GM19324 (cell line): Measurements from ENCODE around the gene CEP192.

Experiments used
- ATAC-seq: cut with Tn5 transposase; IDR thresholded peaks from one replicate; pipeline ENCODE4 v1.9.1; 2021; ENCODE audit warnings: mild to moderate bottlenecking, moderate library complexity; ENCODE audit not compliant: unreplicated experiment, low FRiP score

The CEP192 gene

GRCh38 chr18:13136056-13136903, 145.1 kb downstream of the CEP192 start:
- ATAC-seq = peak; percentile 13

- peak; percentile 28 for ATAC-seq
Observed at GRCh38 chr18:13136904-13137669, 145.9 kb downstream of the CEP192 start.

- peak; percentile 81 for ATAC-seq
Observed at GRCh38 chr18:13137670-13138419, 146.7 kb downstream of the CEP192 start.

GRCh38 chr18:13138420-13139139, 147.4 kb downstream of the CEP192 start:
- ATAC-seq = no peak

- no peak for ATAC-seq
Observed at GRCh38 chr18:13139885-13140450, 148.8 kb downstream of the CEP192 start.

GRCh38 chr18:13141209-13141608, 150.0 kb downstream of the CEP192 start:
- no peak for ATAC-seq

GRCh38 chr18:13145636-13146190, 154.6 kb downstream of the CEP192 start:
- no peak for ATAC-seq

- ATAC-seq = no peak
Observed at GRCh38 chr18:13147130-13147529, 156.0 kb downstream of the CEP192 start.

GRCh38 chr18:13151656-13152055, 160.5 kb downstream of the CEP192 start:
- ATAC-seq = no peak

GRCh38 chr18:13158428-13158827, 167.3 kb downstream of the CEP192 start:
- no peak for ATAC-seq

- ATAC-seq = no peak
Observed at GRCh38 chr18:13159579-13159978, 168.4 kb downstream of the CEP192 start.

- no peak for ATAC-seq
Observed at GRCh38 chr18:13161276-13161899, 170.2 kb downstream of the CEP192 start.

- no peak for ATAC-seq
Observed at GRCh38 chr18:13163167-13163927, 172.2 kb downstream of the CEP192 start.

GRCh38 chr18:13164406-13164805, 173.2 kb downstream of the CEP192 start:
- no peak for ATAC-seq

GRCh38 chr18:13165636-13166423, 174.7 kb downstream of the CEP192 start:
- no peak for ATAC-seq

GRCh38 chr18:13173578-13174145, 182.5 kb downstream of the CEP192 start:
- no peak for ATAC-seq
